ENCODE results near the gene SEM1.
A peak's percentile ranks its signal among the peaks of the same experiment; 100 is the strongest.
"Not testable (repeated sequence)": the region's sequence is repeated elsewhere in the genome, so short reads cannot be mapped to it uniquely, and the experiment has no call there.

The SEM1 gene

DNA sequence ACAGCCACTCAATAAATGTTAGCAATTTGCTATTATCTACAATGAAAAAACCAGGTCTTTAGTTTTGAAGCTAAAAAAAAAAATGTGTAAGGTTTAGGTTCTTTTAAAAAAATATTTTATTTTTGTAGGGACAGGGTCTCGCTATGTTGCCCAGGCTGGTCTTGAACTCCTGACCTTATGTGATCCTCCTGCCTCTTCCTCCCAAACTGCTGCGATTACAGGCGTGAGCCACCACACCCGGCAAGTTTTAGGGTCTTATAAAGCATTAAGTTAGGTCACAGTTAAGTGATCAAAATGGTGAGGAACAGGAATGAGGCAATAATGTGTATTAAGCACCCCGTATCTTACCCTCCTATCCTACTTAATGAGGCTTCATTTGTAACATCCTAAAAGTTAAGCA lies 774 bp downstream of the SEM1 start:
- no peak for DNase-seq (ENCODE audit: insufficient read length, low spot score)
- FAIRE-seq = no peak
- TF ChIP-seq PAX5 (IDR thresholded peaks at IDR 0.05; ENCODE audit: insufficient read depth, low read length, severe bottlenecking) = no peak
- TF ChIP-seq SPI1 (IDR thresholded peaks at IDR 0.05; ENCODE audit: low read depth, low read length) = no peak
- TF ChIP-seq POU2F2 (IDR thresholded peaks at IDR 0.05; ENCODE audit: low read depth, low read length) = no peak
- TF ChIP-seq POLR2A (IDR thresholded peaks at IDR 0.05; ENCODE audit: low read depth, low read length) = no peak
- no peak for TF ChIP-seq POLR2AphosphoS5 (IDR thresholded peaks at IDR 0.05; ENCODE audit: low read depth, low read length)
- no peak for TF ChIP-seq TAF1 (IDR thresholded peaks at IDR 0.05; ENCODE audit: low read depth, low read length)

DNA sequence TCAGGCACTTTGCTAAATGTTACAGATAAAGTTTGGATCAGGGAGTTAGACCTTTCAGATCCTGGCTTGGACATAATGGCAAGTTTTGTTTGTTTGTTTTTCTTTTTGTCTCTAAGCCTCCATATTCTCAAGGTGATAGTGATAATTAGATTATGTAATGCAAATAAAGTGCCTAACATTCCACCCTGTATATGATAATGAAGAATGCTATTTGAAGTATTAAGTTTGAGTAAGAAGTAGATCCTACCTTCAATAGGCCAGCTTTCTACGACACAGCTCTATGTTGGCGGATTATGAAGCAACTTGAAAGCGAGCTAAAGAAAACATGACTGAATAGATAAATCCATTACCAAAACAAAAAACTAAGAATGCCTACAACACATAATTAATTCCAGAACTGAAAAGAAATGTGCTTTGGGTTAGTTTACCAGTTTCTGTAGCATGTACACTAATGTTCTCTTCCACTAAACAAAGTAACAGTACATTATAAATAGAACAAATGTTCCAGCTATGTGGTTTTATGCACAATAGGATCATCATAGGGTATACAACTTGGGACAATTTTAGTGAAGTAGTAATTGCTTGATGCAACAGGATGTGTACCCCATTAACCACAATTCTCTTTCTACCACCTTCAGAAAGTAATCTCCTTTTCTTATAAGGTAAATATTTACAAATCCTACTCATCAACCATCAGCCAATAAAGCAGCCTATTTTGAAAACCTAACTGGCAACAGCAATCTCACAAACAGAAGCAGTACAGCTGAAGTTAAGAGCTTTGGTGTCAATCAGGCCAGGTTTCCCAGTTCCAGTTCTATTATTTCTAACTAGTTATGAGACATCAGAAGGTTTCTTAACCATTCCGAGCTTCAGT lies 1.5 kb downstream of the SEM1 start:
- no peak for DNase-seq (ENCODE audit: insufficient read length, low spot score)
- TF ChIP-seq PAX5 (IDR thresholded peaks at IDR 0.05; ENCODE audit: insufficient read depth, low read length, severe bottlenecking) (no peak), POU2F2 (IDR thresholded peaks at IDR 0.05; ENCODE audit: low read depth, low read length) (no peak), TAF1 (IDR thresholded peaks at IDR 0.05; ENCODE audit: low read depth, low read length) (no peak), SPI1 (IDR thresholded peaks at IDR 0.05; ENCODE audit: low read depth, low read length) (no peak), POLR2A (IDR thresholded peaks at IDR 0.05; ENCODE audit: low read depth, low read length) (no peak), POLR2AphosphoS5 (IDR thresholded peaks at IDR 0.05; ENCODE audit: low read depth, low read length) (no peak)
- FAIRE-seq = no peak

DNA sequence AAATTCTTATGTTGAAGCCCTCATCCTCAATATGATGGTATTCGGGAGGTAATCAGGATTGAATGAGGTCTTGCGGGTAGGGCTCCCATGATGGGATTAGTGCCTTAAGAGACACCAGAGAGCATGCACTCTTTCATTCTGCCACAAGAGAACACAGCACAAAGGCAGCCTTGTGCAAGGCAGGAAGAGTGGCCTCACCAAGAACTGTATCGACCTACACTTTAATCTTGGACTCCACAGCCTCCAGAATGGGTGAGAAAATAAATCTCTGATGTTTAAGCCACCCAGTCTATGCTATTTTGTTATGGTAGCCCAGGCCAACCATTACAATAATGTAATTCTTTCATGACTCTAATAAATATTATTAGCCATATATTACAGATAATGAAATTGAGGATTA lies 8.4 kb downstream of the SEM1 start:
- no peak for TF ChIP-seq SPI1 (IDR thresholded peaks at IDR 0.05; ENCODE audit: low read depth, low read length)
- no peak for TF ChIP-seq POU2F2 (IDR thresholded peaks at IDR 0.05; ENCODE audit: low read depth, low read length)
- TF ChIP-seq POLR2AphosphoS5 (IDR thresholded peaks at IDR 0.05; ENCODE audit: low read depth, low read length) = no peak
- TF ChIP-seq PAX5 (IDR thresholded peaks at IDR 0.05; ENCODE audit: insufficient read depth, low read length, severe bottlenecking) = no peak
- TF ChIP-seq POLR2A (IDR thresholded peaks at IDR 0.05; ENCODE audit: low read depth, low read length) = no peak
- TF ChIP-seq TAF1 (IDR thresholded peaks at IDR 0.05; ENCODE audit: low read depth, low read length) = no peak
- FAIRE-seq (peak; percentile 13), DNase-seq (ENCODE audit: insufficient read length, low spot score) (no peak)

DNA sequence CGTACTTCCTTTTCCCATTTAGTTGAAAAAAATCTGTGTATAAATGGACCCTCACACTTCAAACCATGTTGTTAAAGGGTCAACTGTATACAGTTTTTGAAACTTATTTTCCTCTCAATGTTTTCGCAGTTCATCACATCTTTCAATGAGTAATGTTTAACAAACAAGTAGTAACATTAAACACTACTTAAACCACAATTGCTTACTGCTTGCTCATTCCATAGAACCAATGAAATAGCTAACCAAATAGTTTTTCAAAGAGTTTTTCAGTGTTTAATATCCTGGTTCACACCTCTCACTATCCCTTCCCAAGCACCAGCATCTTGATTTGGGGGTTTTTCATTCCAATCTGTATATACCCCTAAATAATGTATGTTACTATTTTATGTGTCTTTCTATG lies 9.1 kb downstream of the SEM1 start:
- no peak for TF ChIP-seq POLR2AphosphoS5 (IDR thresholded peaks at IDR 0.05; ENCODE audit: low read depth, low read length)
- no peak for TF ChIP-seq TAF1 (IDR thresholded peaks at IDR 0.05; ENCODE audit: low read depth, low read length)
- TF ChIP-seq POLR2A (IDR thresholded peaks at IDR 0.05; ENCODE audit: low read depth, low read length) = no peak
- no peak for TF ChIP-seq PAX5 (IDR thresholded peaks at IDR 0.05; ENCODE audit: insufficient read depth, low read length, severe bottlenecking)
- no peak for TF ChIP-seq SPI1 (IDR thresholded peaks at IDR 0.05; ENCODE audit: low read depth, low read length)
- TF ChIP-seq POU2F2 (IDR thresholded peaks at IDR 0.05; ENCODE audit: low read depth, low read length) = no peak
- DNase-seq (ENCODE audit: insufficient read length, low spot score) (no peak), FAIRE-seq (no peak)

DNA sequence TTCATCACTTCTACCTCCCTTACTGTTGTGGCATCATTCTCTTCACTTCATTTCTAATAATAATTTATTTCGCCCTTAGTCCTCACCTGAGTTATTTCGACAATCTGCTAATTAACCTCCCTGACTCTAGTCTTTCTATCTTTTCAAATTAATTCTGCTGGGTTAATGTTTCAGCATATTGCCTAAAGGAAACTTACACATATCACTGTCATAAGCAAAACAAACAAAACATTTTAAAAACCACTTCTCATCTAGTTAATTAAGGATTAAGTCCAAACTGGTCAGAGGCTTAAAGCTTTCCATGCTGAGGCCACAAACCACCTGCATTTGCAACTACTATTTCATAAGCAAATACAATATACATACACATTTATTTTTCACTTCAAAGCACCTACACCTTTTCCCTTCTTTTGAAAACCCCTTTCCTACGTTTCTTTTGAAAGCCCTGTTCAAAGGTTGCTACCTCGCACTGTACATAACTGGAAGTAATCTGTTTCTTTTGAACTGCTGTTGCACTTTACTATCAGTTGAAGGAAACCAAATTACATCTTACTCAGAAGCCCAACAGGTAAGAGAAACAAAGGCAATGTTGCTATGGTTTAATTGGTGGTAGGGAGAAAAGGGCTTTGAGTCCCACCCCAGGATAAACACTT lies 10.3 kb downstream of the SEM1 start:
- DNase-seq (ENCODE audit: insufficient read length, low spot score) = no peak
- TF ChIP-seq PAX5 (IDR thresholded peaks at IDR 0.05; ENCODE audit: insufficient read depth, low read length, severe bottlenecking) (no peak), POU2F2 (IDR thresholded peaks at IDR 0.05; ENCODE audit: low read depth, low read length) (no peak), SPI1 (IDR thresholded peaks at IDR 0.05; ENCODE audit: low read depth, low read length) (no peak), TAF1 (IDR thresholded peaks at IDR 0.05; ENCODE audit: low read depth, low read length) (no peak), POLR2AphosphoS5 (IDR thresholded peaks at IDR 0.05; ENCODE audit: low read depth, low read length) (no peak), POLR2A (IDR thresholded peaks at IDR 0.05; ENCODE audit: low read depth, low read length) (no peak)
- FAIRE-seq = no peak

DNA sequence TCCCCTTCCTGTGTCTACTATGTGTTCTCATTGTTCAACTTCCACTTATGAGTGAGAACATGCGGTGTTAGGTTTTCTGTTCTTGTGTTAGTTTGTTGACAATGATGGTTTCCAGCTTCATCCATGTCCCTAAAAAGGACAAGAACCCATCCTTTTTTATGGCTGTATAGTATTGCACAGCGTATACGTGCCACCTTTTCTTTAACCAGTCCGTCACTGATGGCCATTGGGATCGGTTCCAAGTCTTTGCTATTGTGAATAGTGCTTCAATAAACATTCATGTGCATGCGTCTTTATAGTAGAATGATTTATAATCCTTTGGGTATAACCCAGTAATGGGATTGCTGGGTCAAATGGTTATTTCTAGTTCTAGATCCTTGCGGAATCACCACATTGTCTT lies 11.2 kb downstream of the SEM1 start:
- DNase-seq (ENCODE audit: insufficient read length, low spot score); FAIRE-seq: not testable (repeated sequence)

DNA sequence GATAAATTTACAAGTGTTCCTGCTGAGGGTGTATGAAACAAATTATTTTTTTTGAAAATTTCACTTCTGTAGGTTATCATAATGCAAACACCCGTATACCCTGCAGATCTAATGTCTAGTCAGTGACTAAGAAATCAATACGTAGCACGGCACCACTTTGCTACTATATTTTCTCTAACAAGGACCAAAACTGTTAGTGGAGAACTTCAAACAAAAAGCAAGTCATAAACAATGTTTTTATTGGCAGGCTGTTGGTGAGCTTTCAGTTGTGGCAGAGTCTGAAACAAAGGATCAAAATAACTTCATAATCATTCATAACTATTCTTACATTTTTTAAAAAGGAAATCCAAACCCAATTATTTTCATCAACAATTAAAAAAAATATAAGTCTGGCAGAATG lies 11.8 kb downstream of the SEM1 start:
- TF ChIP-seq TAF1 (IDR thresholded peaks at IDR 0.05; ENCODE audit: low read depth, low read length) = no peak
- no peak for TF ChIP-seq POLR2A (IDR thresholded peaks at IDR 0.05; ENCODE audit: low read depth, low read length)
- TF ChIP-seq SPI1 (IDR thresholded peaks at IDR 0.05; ENCODE audit: low read depth, low read length) = no peak
- TF ChIP-seq POU2F2 (IDR thresholded peaks at IDR 0.05; ENCODE audit: low read depth, low read length) = no peak
- TF ChIP-seq PAX5 (IDR thresholded peaks at IDR 0.05; ENCODE audit: insufficient read depth, low read length, severe bottlenecking) = no peak
- no peak for DNase-seq (ENCODE audit: insufficient read length, low spot score)
- no peak for FAIRE-seq

DNA sequence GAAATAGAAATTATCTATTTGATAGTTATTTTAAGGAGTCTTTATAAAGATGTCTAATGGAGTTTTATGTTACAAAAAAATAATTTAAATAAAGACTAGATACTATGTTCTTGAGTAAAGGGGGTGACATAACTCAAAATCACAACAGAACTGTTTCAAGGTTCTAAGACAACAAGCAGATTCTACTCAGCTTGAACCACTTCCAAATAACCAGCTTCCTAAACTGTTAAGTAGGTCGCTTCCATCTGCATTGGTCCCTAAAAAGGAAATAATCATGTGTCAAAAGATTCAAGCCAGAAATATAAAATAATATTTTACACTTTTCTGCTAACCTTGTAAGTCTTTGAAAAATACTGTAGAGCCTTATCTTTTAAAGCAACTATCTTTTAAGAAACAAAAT lies 14.1 kb downstream of the SEM1 start:
- DNase-seq (ENCODE audit: insufficient read length, low spot score) (no peak), FAIRE-seq (no peak)
- TF ChIP-seq POLR2A (IDR thresholded peaks at IDR 0.05; ENCODE audit: low read depth, low read length) (no peak), TAF1 (IDR thresholded peaks at IDR 0.05; ENCODE audit: low read depth, low read length) (no peak), PAX5 (IDR thresholded peaks at IDR 0.05; ENCODE audit: insufficient read depth, low read length, severe bottlenecking) (no peak), POU2F2 (IDR thresholded peaks at IDR 0.05; ENCODE audit: low read depth, low read length) (no peak), SPI1 (IDR thresholded peaks at IDR 0.05; ENCODE audit: low read depth, low read length) (no peak), POLR2AphosphoS5 (IDR thresholded peaks at IDR 0.05; ENCODE audit: low read depth, low read length) (no peak)

DNA sequence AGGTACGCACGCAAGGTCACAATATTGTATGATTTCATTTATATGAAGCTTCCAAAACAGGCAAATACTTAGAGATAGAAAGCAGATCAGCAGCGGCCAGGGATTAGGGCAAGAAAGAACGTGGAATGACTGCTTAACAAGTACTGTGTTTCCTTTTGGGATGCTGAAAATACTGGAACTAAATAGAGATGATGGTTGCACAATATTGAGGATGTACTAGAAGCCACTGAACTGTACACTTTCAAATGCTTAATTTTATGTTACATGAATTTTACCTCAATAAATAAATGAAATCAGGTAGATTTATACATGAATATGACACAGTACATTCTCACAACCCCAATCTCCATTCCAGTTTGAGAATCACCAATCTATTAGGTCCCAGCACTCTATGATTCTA lies 15.6 kb downstream of the SEM1 start:
- no peak for FAIRE-seq
- no peak for DNase-seq (ENCODE audit: insufficient read length, low spot score)
- no peak for TF ChIP-seq SPI1 (IDR thresholded peaks at IDR 0.05; ENCODE audit: low read depth, low read length)
- no peak for TF ChIP-seq POLR2AphosphoS5 (IDR thresholded peaks at IDR 0.05; ENCODE audit: low read depth, low read length)
- no peak for TF ChIP-seq TAF1 (IDR thresholded peaks at IDR 0.05; ENCODE audit: low read depth, low read length)
- no peak for TF ChIP-seq POU2F2 (IDR thresholded peaks at IDR 0.05; ENCODE audit: low read depth, low read length)
- no peak for TF ChIP-seq PAX5 (IDR thresholded peaks at IDR 0.05; ENCODE audit: insufficient read depth, low read length, severe bottlenecking)
- no peak for TF ChIP-seq POLR2A (IDR thresholded peaks at IDR 0.05; ENCODE audit: low read depth, low read length)
